ENCODE results near the gene SP140L.
A peak's percentile ranks its signal among the peaks of the same experiment; 100 is the strongest.
"Not testable (repeated sequence)": the region's sequence is repeated elsewhere in the genome, so short reads cannot be mapped to it uniquely, and the experiment has no call there.

The SP140L gene

DNA sequence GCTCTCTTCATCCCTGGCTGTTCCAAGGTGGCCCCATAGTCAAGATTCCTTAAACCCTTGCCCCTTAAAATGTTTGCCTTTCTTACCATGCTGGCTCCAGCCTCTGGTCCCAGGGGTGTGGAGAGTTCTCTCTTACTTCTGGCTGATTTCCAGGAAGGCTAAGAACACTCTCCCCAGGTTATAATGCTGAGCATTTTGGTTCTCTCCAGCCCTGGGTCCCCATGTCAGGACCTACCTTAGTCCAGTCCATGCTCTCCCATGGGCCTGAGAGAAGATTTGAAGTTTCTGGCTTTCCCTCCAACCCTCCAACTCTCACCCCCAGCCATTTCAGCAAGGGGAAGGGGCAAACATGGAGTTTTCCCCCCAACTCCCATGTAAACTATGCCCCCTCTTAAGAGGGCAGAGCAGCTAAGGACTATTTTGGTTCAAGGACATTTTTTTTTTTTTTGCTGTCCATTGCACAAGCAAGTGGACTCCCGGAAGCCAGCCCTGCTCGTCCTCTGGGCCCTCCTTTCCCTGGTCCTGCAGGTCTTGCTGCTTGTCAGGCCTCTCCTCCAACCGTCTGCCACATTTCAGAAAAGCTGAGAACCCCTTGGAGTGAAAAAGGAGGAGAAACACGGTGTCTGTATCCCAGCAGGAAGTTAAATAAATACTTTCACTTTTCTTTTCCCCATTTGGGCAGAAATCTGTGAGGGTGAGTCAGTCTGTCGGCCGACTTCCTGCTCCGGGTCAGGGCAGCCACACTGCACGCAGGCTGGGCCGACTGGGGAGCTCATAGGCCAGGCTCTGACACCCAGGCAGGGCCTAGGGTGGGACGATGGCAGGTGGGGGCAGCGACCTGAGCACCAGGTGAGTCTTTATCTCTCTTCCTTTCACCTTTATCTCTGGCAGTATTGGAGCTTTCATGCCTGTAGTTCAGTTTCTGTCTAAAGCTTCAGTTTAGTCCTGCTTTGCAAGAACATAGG lies at the start of gene SP140L:
TSS of gene SP140L (plus strand) at position 741 of the 965 bp plus-strand sequence. CDS start at position 818, 77 bp downstream.
- H3K4me3 ChIP-seq (ENCODE audit: low read length), result peak within 1 kb of the TSS; percentile 87
- H2AFZ ChIP-seq (ENCODE audit: low read depth, low read length), result peak within 1 kb of the TSS; percentile 82; the same call in 1 of the 2 replicates
- no peaks in the 10 kb centered on the region for H3K27me3 ChIP-seq (ENCODE audit: low read depth, low read length)
- H3K4me2 ChIP-seq (ENCODE audit: low read length), result peak within 1 kb of the TSS; percentile 98
- H3K36me3 ChIP-seq (replicated peaks; ENCODE audit: low read depth, low read length), result peaks cover 19% of the 10 kb centered on the region
- H3K79me2 ChIP-seq (ENCODE audit: low read length), result peaks cover 13% of the 10 kb centered on the region
- peaks cover 4% of the 10 kb centered on the region; the same call in 1 of the 2 replicates for H3K9me3 ChIP-seq (ENCODE audit: insufficient read depth, low read length)
- peak within 1 kb of the TSS; percentile 88 for H3K9ac ChIP-seq (ENCODE audit: low read length)
- no peaks in the 10 kb centered on the region for H4K20me1 ChIP-seq (ENCODE audit: insufficient read depth, low read length)
- H3K27ac ChIP-seq (ENCODE audit: low read length), result peak within 1 kb of the TSS; percentile 99
- H3K4me1 ChIP-seq (ENCODE audit: low read length), result peaks cover 36% of the 10 kb centered on the region
- TF ChIP-seq, protein P1, sequence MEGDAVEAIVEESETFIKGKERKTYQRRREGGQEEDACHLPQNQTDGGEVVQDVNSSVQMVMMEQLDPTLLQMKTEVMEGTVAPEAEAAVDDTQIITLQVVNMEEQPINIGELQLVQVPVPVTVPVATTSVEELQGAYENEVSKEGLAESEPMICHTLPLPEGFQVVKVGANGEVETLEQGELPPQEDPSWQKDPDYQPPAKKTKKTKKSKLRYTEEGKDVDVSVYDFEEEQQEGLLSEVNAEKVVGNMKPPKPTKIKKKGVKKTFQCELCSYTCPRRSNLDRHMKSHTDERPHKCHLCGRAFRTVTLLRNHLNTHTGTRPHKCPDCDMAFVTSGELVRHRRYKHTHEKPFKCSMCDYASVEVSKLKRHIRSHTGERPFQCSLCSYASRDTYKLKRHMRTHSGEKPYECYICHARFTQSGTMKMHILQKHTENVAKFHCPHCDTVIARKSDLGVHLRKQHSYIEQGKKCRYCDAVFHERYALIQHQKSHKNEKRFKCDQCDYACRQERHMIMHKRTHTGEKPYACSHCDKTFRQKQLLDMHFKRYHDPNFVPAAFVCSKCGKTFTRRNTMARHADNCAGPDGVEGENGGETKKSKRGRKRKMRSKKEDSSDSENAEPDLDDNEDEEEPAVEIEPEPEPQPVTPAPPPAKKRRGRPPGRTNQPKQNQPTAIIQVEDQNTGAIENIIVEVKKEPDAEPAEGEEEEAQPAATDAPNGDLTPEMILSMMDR (IDR thresholded peaks at IDR 0.05; ENCODE audit: low read depth, low read length), result no peak
- no peak for TF ChIP-seq EZH2phosphoT487 (IDR thresholded peaks at IDR 0.05; ENCODE audit: low read depth)

DNA sequence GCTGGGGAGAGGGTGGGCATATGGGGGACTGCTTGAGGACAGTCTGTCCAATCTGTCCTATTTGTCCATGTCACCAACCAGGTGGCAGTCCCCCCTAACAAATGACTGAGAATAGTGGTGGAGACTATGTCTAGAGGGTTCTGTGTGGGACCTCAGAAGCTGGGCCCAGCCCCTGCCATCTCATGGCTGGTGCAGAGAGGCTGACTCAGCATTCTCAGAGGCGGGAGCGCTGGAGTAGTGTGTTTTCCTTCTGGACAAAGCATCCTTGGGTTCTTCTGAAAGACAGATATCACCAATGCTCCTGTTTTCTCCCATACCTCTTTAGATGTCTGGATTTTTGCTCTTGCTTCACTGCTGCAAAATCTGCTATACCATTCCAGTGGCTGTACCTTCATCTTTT lies 44.1 kb upstream of the SP140L start:
- Histone ChIP-seq H3K4me2 (ENCODE audit: low read length) (no peak overlapping the region), H2AFZ (ENCODE audit: low read depth, low read length) (no peak overlapping the region), H3K9me3 (ENCODE audit: insufficient read depth, low read length) (no peaks in the 10 kb centered on the region), H4K20me1 (ENCODE audit: insufficient read depth, low read length) (0 out of 2 replicates have a peak, but pooled peaks cover 3% of the 10 kb centered on the region), H3K9ac (ENCODE audit: low read length) (no peak overlapping the region), H3K27ac (ENCODE audit: low read length) (no peak overlapping the region), H3K27me3 (ENCODE audit: low read depth, low read length) (no peaks in the 10 kb centered on the region), H3K79me2 (ENCODE audit: low read length) (peaks cover 4% of the 10 kb centered on the region; the same call in 1 of the 2 replicates), H3K4me1 (ENCODE audit: low read length) (no peaks in the 10 kb centered on the region), H3K4me3 (ENCODE audit: low read length) (no peak overlapping the region), H3K36me3 (replicated peaks; ENCODE audit: low read depth, low read length) (peaks cover 45% of the 10 kb centered on the region)
- TF ChIP-seq EZH2phosphoT487 (IDR thresholded peaks at IDR 0.05; ENCODE audit: low read depth), result no peak
- TF ChIP-seq, protein P1 (IDR thresholded peaks at IDR 0.05; ENCODE audit: low read depth, low read length), result no peak

DNA sequence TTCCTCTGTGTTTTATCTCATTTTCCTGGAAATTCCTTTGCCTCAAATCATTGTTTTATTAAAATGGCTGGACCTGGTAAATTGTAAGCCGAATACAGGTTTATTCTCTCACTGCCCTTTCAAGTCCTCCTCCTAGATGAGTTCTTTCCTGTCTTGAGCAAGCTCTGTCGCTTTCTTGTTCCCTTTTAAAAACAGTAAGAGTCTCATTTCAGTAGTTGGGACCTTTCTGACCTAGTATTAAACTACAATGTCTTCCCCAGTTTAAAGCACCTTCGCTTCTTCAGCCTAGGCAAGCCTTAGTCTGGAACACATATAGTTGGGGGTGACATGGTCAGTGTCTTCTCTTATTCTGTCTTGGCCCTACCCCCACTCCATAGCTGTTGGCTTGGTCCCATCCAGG lies 40.9 kb upstream of the SP140L start:
- H3K27me3 ChIP-seq (ENCODE audit: low read depth, low read length), result no peaks in the 10 kb centered on the region
- no peak overlapping the region for H3K9ac ChIP-seq (ENCODE audit: low read length)
- H3K79me2 ChIP-seq (ENCODE audit: low read length), result no peaks in the 10 kb centered on the region
- peaks cover 52% of the 10 kb centered on the region for H3K36me3 ChIP-seq (replicated peaks; ENCODE audit: low read depth, low read length)
- no peak overlapping the region for H3K4me2 ChIP-seq (ENCODE audit: low read length)
- no peak overlapping the region for H3K4me3 ChIP-seq (ENCODE audit: low read length)
- no peak overlapping the region for H2AFZ ChIP-seq (ENCODE audit: low read depth, low read length)
- no peaks in the 10 kb centered on the region for H3K9me3 ChIP-seq (ENCODE audit: insufficient read depth, low read length)
- TF ChIP-seq EZH2phosphoT487 (IDR thresholded peaks at IDR 0.05; ENCODE audit: low read depth), result no peak
- TF ChIP-seq, protein P1 (IDR thresholded peaks at IDR 0.05; ENCODE audit: low read depth, low read length), result no peak
- no peaks in the 10 kb centered on the region for H4K20me1 ChIP-seq (ENCODE audit: insufficient read depth, low read length)
- H3K27ac ChIP-seq (ENCODE audit: low read length), result no peak overlapping the region
- H3K4me1 ChIP-seq (ENCODE audit: low read length), result no peaks in the 10 kb centered on the region

DNA sequence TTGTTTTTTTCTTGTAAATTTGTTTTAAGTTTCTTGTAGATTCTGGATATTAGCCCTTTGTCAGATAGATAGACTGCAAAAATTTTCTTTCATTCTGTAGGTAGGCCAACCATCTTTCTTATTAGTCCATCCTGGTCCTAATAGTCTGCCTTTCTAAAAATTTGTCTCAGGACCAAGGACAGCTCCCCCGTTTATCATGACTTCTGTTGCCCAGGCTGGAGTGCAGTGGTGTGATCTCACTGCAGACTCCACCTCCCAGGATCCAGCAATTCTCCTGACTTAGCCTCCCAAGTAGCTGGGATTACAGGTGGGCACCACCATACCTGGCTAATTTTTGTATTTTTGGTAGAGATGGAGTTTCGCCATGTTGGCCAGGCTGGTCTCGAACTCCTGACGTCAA lies 37.7 kb upstream of the SP140L start:
- not testable (repeated sequence) for H4K20me1 ChIP-seq (ENCODE audit: insufficient read depth, low read length); H3K9ac ChIP-seq (ENCODE audit: low read length); H3K9me3 ChIP-seq (ENCODE audit: insufficient read depth, low read length); H3K27ac ChIP-seq (ENCODE audit: low read length); H3K4me2 ChIP-seq (ENCODE audit: low read length); H3K27me3 ChIP-seq (ENCODE audit: low read depth, low read length); H3K4me3 ChIP-seq (ENCODE audit: low read length); H2AFZ ChIP-seq (ENCODE audit: low read depth, low read length); H3K4me1 ChIP-seq (ENCODE audit: low read length); H3K79me2 ChIP-seq (ENCODE audit: low read length)
- H3K36me3 ChIP-seq (replicated peaks; ENCODE audit: low read depth, low read length), result peaks cover 73% of the 10 kb centered on the region

All from OCI-LY3 (cell line).